HCEC 1CT (cell line): ENCODE results near the gene HGFAC.

Source experiments
- DNase-seq: peaks from one replicate; pipeline ENCODE4 v3.0.0-alpha.2; 2017

Gene HGFAC

DNA sequence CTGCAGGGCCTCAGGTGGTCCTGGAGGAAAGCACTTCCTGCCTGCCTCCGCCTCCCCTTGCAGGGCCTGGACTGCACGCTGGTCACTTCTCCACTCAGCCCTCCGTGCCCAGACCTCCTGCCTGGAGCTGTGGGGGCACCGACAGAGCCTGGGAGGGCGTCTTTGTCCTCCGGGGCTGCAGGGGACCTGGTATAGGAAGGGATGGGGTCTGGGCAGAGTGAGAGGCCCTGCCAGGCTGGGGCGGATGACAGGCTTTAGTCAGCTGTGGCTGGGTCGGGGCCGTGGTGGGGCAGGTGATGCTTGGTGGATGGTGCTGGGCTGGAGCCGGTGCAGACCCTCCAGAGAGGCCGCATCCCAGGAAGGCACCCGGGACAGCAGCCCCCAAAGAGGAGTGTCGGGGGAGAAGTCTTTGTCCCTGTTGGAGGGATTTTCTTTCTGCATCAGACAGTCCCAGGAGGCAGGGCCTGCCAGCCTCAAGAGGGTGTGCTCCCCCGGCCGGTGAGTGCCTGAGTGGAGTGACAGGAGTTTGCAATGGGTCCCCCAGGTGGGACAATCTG, 22.7 kb downstream of the HGFAC start:
- no peak for DNase-seq

DNA sequence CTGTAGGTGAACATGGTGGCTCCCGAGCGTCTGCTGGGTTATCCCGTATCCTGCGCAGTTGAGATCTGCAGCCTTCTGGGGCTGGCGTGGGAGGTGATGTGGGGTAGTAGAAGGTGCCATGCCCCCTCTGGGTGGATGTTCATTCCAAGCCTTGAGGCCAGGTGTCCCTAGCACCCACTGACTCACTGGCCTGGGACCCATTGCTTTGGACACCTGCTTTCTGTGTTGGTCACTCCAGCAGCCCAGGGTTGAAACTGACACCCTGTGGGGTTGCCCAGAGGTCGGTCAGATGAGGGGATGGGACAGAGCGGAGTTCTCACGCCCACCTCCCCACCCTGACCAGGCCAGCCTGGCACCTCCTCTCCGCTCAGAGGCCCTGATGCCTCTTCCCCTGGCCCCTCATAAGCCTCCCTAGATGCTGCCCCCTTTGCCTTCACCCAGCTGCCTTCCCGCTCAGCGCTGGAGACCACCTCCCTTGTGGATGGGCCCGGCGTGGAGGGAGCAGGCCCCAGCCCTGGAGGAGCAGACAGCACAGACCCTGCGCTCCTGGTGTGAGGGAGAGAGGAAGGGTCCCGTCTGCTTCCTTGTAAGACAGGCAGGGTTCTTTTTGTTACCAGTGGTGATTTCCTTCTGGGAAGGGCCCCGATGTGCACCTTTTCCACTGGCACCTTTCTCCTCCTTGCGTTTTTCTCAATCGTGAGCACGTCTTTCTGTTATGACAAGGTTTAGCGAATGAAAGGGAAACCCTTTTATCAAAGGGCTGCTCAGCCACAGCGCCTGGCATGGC, 23.3 kb downstream of the HGFAC start:
- DNase-seq, result no peak

DNA sequence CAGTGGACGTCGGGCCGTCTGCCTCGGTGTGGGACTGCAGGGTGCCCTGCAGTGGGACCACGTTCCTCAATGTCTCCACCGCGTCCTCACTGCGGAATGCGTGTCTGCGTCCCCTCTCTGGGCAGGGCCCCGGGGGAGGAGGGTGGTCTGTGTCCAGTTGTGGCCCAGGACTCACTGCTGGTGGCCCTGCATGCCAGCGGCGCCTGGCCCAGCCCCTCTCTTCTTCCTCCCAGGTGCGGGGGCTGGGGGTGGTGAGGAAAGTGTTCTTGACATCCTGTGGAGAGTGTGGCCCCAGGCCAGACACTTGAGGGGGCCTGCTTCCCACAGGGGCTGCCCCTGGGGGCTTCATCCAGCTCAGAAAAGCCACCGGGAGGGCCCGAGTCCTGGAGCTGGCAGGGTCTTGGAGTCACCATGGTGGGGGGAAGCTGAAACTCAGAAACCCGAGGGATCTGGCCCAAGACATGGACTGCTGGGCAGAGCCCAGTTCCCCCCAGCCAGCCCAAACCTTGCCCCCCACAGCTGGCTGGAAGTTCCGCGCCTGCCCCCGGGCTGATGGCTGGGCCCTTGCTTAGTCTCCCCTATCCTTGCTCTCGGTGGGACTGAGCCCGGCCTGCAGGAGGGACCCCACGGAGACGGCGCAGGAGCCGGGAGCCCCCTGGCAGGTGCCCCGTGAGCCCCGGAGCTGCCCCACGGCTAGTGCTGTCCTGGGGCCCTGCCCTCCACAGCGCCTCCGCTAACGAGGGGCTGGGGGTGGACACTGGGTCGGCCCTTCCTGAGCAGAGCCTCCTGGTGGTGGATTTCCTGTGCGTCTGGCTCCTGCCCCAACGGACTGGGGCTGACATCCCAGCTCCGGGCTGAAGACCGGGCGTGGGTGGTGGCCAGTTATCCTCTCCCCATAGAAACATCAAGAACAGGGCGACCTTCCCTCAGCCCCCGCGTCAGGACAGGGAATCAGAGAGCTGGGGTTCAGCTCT, 24.2 kb downstream of the HGFAC start:
- DNase-seq, result no peak

DNA sequence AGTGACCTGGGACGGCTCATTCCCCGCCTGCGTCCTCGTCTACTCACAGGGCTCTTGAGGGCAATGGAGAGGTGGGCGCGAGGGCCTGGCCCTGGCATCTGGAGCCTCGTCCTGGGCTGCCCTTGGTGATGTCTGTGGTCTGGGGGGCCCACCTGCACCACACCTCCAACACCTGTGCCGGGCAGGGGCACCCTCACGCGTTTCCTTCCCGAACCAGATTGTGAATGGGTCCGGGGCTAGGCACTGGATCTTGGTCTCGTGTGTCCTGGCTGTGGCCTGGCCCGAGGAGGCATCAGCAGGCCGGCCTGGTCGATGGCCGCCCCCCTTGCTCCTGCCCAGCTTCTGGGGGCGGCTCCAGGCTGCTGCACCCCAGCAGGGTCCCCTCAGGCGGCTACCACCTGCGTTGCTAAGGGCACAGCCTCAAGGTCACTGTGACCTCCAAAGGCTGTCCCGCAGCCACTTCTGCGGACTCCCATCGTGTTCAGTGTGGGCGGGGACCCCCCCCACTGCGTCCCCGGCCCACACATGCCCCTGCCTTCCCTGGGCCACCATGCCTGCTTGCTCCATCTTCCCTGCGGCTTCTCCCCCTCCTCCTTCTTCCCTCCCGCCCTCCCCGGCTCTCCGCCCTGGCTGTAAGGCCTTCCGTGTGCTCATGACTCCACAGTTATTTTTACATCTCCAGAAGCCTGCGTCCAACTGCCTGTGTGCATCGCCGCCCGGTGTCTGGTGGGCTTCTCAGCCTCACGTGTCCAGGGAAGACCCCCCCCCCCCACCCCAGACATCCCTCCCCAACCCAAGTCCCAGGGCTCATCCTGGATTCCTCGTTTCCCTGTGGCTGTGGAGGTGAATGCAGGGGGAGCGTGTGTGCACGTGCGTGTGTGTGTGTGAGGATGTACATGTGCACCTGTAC, 25.2 kb downstream of the HGFAC start:
- no peak for DNase-seq

DNA sequence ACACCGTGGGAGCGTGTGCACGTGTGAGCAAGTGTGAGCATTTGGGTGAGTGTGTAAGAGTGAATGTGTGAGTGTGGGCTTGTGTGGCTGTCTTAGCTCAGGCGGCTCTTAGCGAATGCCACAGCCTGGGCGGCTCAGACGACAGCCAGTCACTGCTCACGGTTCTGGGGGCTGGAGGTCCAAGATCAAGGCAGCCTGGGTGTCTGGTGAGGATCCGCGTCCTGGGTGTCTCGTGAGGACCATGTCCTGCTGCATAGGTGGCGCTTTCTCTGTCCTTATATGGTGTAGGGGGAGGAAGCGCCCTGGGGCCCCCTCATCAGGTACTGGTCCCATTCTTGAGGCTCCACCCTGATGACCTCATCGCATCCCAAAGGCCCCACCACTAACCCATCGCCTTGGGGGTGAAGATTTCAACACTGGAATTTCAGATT, 25.8 kb downstream of the HGFAC start:
- no peak for DNase-seq

DNA sequence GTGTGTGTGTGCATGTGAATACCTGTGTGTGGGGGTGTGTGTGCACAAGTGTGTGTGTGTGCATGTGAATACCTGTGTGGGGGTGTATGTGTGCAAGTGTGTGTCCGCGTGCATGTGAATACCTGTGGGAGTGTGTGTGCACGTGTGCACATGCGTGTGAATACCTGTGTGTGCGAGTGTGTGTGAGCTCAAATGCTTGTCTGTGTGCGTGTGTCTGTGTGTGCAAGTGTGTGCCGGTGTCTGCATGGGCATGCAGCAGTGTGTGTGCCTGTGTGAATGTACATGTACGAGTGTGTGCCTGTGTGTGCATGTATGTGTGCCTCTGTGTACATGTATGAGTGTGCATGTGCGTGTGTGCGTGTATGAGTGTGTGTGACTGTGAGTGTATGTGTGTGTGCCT, 26.4 kb downstream of the HGFAC start:
- DNase-seq, result no peak

DNA sequence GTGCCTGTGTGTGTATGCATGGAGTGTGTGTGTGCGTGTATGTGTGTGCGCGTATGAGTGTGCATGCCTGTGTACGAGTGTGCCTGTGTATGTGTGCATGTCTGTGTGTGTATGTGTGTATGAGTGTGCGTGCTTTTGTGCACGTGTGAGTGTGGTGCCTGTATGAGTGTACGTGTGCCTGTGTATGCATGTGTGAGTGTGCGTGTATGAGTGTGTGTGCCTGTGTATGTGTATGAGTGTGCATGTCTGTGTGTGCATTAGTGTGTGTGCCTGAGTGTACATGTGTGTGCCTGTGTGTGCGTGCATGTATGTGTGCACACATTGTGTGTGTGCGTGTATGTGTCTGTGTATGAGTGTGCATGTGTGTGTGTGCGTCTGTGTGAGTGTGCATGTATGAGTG, 27.0 kb downstream of the HGFAC start:
- DNase-seq, result no peak

DNA sequence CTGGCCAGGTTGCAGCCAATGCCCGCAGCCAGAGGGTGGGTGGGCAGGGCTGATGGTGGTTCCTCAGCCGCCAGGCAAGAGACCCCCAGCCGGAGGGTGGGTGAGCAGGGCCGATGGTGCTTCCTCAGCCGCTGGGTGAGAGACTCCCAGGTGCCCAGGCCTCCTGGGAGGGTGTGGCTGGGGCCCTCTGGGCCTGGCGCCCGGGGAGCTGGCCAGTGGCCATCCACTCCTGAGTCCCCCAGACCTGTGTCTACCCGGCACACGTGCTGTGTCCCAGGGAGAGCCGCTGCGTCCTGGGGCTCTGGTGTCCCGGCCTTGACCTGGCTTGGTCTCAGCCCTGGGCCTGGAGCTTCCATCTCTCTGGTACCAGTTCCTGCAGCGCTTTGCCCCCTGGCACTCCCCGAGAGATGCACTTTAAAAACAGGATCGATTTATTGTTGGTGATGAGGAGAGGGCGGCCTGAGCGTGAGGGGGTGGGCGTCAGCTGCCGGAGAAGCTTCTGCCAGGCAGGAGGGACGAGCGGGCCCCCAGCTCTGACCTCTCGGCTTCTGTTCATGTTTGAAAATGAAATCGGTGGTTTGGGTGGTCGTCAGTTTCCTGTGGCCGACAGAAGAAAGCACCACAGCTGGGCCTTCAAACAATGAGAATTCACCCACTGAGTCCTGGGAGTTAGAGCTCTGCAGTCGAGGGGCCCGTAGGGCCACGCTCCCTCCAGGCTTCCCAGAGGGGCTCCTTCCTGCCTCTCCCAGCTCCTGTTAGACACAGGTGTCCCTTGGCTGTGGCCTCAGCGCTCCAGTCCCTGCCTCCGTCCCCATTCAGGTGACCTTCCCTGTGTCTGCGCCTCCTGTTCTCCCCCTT, 27.8 kb downstream of the HGFAC start:
- no peak for DNase-seq

DNA sequence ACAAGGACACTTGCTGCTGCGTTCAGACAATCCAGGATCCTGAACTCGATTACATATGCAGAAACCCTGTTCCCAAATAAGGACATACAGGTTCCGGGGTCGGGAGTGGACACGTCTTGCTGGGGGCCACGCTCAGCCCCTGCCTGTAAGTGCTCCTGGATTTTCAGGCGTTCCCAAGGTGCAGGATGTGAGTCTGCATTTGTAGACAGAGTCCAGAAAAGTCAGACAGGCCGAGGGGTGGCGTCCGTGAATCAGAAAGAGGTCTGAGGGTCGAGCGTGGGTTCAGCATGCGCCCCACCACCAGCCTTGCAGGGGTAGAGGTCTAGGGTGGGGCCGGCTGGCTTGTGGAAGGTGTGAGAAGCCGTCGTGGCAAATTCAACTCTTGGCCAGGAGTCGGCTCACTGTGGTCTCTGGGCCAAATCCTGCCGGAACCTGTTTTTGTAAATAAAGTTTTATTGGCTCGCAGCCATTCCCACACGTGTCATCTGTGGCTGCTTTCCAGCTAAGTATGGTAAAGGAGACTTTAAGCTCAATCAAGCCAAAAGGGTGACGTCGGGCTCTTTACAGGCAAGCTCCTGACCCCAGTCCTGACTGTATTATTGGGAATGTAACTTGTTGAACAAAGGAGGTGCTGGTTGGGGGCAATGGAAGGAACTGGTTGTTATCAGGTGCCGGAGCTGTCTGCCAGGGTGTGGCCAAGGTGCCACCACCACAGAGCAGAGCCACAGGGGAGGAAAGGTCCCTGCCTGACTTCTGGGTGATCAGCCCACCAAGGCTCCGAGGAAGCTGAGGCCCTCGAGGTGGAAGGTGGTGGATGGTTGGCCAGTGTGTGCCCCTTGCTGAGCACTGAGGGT, 28.7 kb downstream of the HGFAC start:
- no peak for DNase-seq

DNA sequence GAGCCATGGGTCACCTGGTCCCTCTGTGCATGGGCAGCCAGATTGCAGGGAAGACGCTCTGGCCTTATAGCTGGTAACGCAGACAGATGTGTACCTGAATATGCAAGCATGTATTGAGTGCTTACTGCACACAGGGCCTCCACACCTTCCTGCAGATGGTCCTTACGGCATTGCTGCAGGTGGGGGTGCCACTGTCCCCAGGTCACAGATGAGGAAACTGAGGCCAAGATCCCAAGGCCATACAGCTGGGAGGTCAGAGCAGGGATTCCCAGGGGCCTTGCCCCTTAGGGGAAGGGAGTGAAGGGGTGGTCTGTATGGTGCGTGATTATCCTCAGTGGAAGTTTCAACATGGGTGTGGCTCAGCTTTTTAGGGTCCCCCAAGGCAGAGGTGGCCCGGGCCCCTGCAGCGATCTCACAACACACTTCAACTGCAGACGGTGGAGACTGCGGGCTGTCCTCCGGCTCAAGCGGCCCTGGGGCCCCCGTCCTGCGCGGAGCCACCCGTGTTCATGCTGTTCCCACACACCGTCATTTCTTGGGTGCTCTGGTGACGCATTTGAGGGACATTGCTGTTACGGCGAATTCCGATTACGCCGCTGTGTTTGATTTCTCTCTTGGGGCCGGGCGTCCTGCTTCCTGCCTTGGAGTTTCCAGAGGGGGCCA, 29.5 kb downstream of the HGFAC start:
- DNase-seq, result no peak

DNA sequence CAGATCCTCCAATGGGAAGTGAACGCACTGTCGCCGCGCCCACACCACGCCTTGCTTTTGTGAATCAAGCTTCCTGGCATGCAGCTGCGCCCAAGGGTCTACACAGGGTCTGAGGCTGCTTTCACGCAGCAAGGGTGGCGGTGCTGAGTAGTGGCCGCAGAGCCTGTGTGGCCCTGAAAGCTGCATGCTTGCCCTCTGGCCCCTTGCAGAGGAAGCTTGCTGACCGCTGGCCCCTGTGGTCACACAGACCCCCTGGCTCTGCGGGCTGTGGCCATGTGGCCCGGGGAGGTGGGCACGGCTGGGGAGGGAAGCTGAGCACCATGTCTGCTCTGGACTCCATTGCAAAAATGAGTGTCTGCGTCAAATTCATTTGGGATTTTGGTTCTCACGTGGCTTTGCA, 30.1 kb downstream of the HGFAC start:
- no peak for DNase-seq

DNA sequence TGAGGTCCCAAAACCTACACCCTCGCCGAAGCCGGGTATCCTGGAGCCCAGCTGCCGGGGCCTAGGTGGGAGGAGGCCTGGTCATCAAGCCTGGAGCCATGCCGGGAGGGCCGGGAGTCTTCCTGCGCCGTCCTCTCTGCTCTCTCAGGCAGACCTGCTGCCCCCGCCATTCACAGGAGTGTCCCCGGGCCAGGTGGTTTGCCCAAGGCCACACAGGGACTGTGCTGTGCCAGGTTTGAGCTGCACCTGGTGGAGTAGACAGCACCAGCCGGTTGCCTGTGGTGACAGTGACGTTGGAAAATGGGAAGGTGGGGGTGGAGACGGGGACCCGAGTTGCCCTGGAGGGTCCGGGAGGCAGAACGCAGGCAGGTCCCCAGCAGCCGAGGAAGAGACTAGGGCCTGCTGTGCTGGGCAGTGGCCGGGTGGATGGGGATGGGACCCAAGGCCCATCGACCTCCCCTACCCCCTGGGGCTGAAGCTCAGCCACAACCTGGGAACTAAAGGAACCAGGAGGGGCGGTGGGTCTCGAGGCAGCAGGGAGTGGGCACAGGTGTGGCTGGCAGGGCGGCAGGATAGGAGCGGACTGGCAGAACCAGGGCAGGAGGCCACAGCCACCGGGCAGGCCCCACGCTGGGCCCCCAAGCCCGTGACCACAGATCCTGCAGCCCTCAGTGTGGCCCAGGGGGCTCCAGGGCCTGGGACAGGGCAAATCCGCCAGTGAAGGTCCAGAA, 30.8 kb downstream of the HGFAC start:
- no peak for DNase-seq

DNA sequence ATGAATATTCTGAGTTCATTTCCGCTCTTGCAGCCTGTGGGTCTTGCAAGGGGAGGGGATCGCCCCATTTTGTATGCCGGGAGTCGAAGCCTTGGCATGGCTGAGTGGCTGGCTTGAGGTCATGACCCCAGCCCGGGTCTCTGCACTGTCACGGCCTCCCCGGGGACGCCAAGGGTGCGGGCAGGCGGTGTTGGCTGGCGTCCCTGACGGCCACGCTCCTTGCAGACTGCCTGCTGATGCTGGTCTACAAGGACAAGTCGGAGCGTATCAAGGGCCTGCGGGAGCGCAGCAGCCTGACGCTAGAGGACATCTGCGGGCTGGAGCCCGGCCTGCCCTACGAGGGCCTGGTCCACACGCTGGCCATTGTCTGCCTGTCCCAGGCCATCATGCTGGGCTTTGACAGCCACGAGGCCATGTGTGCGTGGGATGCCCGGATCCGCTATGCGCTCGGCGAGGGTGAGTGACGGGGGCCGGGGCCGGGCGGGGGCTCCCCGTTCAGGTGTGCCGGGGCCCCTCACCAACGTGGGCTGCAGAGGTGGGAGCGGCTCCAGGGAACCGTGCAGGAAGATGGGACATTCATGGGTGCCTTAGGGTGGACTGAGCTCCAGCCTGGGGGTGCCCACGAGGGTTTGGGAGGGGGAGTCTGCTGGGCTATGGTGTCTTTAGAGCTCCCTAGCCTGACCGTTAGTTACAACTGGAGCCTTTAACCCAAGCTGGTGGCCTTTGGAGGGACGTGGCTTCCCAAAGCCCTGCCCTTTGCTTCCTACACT, 31.6 kb downstream of the HGFAC start:
- DNase-seq, result no peak

DNA sequence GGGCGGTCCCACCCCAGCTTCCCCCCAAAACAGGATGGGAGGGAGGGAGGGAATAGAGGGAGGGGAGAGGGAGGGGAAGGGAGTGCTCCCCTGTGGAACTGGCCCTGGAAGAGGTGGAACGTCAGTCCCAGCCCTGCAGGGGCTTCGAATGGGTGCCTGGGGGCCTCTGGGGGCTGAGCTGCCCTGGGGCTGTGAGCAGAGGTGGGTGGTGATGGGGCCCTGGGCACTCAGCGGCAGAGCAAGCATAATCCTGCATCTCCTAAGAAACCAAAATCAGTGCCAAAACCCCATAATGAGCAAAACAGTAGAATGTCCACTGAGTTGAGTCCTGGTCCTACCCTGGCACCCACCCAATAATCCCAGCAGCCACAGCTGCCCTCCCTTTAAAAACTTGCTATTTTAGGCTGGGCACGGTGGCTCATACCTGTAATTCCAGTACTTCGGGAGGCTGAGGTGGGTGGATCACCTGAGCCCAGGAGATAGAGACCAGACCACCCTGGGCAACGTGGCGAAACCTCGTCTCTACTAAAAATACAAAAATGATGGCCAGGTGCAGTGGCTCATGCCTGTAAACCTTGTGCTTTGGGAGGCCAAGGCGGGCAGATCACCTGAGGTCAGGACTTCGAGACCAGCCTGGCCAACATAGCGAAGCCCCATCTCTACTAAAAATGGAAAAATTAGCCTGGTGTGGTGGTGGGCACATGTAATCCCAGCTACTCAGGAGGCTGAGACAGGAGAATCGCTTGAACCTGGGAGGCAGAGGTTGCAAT, 32.4 kb downstream of the HGFAC start:
- no peak for DNase-seq

DNA sequence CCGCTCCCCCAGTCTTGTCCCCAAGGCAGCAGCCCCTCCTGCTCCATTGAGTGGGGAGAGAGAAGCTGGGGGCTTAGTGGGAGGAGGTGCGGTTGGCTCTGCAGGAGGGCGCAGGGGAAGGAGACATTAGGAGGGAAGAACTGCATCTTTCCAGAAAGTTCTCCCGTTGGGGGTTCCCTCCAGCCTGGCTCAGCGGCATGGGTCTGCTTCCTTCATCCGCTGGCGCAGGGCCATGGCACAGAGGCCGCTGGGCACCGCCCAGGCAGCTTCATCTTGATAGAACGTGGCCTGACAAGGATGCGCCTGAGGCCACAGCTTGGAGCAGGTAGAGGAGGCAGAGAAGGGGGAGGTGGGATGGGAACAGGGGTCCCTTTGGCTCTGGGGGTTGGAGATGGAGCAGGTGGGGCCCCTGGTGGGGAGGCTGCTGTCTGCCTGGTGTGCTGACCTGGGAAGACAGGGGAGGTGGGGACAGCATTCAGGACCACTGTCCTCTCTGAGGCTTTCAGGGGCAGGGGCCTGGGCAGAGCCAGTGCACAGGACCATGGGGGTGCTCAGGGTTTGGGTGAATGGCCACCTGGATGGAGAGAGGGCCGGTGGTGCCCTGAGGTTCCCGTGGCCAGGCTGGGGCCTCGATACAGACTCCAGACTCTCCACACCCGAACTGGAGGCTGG, 33.4 kb downstream of the HGFAC start:
- no peak for DNase-seq

DNA sequence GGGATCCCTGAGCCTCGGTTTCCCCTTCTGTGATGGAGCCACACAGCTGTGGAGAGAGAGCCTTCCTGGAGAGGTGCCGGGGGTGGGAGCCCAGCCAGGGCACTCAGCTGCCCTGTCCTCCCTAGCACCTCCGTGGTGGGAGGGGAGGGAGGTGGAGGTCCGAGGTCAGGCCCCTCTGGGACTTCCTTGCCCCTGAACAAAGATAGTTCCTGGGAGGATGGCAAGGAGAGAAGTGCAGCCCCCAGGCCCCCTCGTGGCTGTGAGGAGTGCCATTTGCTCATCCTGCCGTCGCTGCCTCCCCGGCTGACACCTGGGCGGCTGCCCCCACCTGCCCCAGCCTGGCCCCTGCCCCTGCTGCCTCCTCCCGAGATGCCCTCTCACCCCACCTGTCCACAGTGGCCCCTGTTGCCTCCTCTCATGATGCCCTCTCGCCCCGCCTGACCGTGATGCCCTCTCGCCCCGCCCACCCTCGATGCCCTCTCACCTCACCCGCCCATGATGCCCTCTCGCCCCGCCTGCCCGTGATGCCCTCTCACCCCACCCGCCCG, 34.0 kb downstream of the HGFAC start:
- DNase-seq, result no peak

DNA sequence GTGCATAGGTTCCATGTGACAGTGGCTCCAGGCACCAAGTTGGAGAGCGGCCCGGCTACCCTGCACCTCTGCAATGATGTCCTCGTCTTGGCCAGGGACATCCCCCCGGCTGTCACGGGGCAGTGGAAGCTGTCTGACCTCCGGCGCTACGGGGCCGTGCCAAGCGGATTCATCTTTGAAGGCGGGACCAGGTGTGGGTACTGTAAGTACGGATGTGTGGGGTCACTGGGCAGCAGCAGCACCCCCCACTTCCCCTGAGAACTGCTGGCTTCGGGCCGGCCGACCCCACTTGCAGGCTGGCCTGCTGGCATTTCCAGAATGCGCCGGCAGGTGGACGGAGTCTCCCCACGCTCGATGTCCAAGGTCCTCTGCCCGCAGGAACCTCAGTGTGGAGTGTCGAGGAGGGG, 34.6 kb downstream of the HGFAC start:
- DNase-seq, result no peak
